IMR-90 (cell line): ENCODE data around the gene GPC5.

Source experiments
- BHLHE40 ChIP-seq: fragments of 150-350 bp; IDR thresholded peaks from 2 replicates; pipeline ENCODE4 v1.6.1; 2016; ENCODE audit warnings: mild to moderate bottlenecking, low read depth, low read length
- CEBPB ChIP-seq: IDR thresholded peaks from 2 replicates; pipeline ENCODE4 v1.6.1; 2012; ENCODE audit warnings: low read depth, low read length, improper control_type of control experiment
- CTCF ChIP-seq: conservative IDR thresholded peaks from 2 replicates; pipeline ENCODE4 v1.5.1; 2012; ENCODE audit warnings: mild to moderate bottlenecking, low read depth, low read length, improper control_type of control experiment
- FOS ChIP-seq: fragments of 150-350 bp; IDR thresholded peaks from 2 replicates; pipeline ENCODE4 v1.6.1; 2016; ENCODE audit warnings: low read depth, low read length
- MAZ ChIP-seq: IDR thresholded peaks from 2 replicates; pipeline ENCODE4 v1.6.1; 2012; ENCODE audit warnings: low read depth, mild to moderate bottlenecking, low read length, improper control_type of control experiment, moderate library complexity, borderline replicate concordance
- MXI1 ChIP-seq: IDR thresholded peaks from 2 replicates; pipeline ENCODE4 v1.6.1; 2012; ENCODE audit warnings: low read depth, mild to moderate bottlenecking, low read length, moderate library complexity, borderline replicate concordance
- POLR2A ChIP-seq: IDR thresholded peaks from 2 replicates; pipeline ENCODE4 v1.6.1; 2012; ENCODE audit warnings: mild to moderate bottlenecking, low read depth, low read length
- RAD21 ChIP-seq: IDR thresholded peaks from 2 replicates; pipeline ENCODE4 v1.6.1; 2012; ENCODE audit warnings: low read length, improper control_type of control experiment
- RFX5 ChIP-seq: IDR thresholded peaks from 2 replicates; pipeline ENCODE4 v1.8.0; 2012; ENCODE audit warnings: low read depth, mild to moderate bottlenecking, low read length, moderate library complexity
- SMC3 ChIP-seq: fragments of 150-350 bp; IDR thresholded peaks from 2 replicates; pipeline ENCODE4 v1.6.1; 2016; ENCODE audit warnings: low read depth, mild to moderate bottlenecking, antibody characterized with exemption, low read length, moderate library complexity
- USF2 ChIP-seq: fragments of 150-350 bp; IDR thresholded peaks from 2 replicates; pipeline ENCODE4 v1.6.1; 2017; ENCODE audit warnings: mild to moderate bottlenecking, antibody characterized with exemption, low read length, low read depth

DNA sequence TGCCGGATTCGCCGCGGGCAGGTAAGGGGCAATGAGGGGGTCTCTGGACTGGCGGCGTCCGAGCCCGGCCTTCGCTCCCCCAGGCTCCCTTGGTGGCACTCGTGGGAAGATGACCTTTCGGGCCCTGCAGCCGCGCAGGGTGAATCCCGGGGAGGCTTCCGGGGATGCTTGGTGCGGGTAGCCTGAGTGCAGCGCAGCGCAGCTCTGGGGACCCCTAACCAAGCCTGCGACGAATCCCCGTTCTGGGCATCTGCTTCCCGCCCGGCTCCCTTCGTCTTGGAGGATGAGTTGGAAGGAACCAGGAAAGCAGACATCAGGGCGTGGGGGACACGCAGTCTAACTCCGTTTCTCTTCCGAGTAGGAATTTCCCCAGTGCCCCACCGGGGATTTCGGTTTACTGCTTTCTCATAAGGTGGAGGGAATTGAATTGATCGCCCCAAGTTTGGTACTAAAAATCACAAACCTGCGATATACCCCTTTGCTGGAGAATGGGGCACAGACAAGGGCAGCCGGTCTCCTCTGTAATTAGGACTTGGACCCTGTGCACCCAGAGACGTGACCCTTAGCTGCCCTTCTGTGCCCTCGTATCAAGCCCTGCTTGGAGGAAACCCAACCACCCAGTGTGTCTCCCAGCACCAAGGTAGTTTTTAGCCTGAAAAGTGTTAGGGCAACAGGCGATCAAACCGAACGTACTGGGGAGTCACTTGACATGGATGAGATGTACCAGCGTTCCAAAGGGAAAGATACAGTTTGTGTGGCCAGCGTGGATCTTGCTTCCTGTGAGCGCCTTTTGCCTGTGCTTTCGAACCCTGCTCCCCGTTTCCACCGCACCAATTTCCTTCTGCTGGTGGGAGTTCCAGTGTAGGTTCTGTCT, 1.0 kb downstream of the GPC5 start:
- no peak for TF ChIP-seq CTCF
- no peak for TF ChIP-seq POLR2A
- no peak for TF ChIP-seq USF2
- no peak for TF ChIP-seq BHLHE40
- no peak for TF ChIP-seq RFX5
- no peak for TF ChIP-seq RAD21
- TF ChIP-seq FOS = no peak
- no peak for TF ChIP-seq SMC3
- TF ChIP-seq MAZ = no peak
- TF ChIP-seq CEBPB = no peak
- no peak for TF ChIP-seq MXI1
